ENCODE data around the gene NSUN6. TPM values are rescaled to one million over a fixed set of nuclear protein-coding genes. Genes with fewer than 3 reads are reported as not detected.

The NSUN6 gene
- total RNA-seq, 1 donor = 12.3 TPM

DNA sequence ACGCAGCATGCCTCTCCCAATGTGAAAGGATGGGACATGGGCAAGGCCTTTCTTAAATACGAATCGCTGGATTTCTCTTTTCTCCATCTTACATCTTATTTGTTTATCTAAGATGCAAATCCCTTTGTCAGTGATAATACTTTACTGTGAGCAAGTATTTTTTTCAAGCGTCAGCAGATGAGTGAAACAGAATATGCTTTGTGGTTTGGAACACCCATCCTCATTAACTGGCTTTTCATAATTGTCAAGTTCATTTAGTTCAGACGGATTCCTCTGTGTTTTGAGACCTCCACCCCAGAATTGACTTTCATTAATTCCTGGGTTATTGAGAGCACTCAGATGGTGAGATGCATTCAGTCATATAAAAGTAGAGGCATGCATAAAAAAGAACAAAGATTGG, 149.8 kb downstream of the NSUN6 start:
- no peak for DNase-seq (ENCODE audit: low read depth)
- TF ChIP-seq, protein P1, sequence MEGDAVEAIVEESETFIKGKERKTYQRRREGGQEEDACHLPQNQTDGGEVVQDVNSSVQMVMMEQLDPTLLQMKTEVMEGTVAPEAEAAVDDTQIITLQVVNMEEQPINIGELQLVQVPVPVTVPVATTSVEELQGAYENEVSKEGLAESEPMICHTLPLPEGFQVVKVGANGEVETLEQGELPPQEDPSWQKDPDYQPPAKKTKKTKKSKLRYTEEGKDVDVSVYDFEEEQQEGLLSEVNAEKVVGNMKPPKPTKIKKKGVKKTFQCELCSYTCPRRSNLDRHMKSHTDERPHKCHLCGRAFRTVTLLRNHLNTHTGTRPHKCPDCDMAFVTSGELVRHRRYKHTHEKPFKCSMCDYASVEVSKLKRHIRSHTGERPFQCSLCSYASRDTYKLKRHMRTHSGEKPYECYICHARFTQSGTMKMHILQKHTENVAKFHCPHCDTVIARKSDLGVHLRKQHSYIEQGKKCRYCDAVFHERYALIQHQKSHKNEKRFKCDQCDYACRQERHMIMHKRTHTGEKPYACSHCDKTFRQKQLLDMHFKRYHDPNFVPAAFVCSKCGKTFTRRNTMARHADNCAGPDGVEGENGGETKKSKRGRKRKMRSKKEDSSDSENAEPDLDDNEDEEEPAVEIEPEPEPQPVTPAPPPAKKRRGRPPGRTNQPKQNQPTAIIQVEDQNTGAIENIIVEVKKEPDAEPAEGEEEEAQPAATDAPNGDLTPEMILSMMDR (IDR thresholded peaks at IDR 0.05; ENCODE audit: insufficient read depth, low read length) = no peak
- H3K4me3 ChIP-seq (ENCODE audit: low read depth, low read length) = no peak overlapping the region

DNA sequence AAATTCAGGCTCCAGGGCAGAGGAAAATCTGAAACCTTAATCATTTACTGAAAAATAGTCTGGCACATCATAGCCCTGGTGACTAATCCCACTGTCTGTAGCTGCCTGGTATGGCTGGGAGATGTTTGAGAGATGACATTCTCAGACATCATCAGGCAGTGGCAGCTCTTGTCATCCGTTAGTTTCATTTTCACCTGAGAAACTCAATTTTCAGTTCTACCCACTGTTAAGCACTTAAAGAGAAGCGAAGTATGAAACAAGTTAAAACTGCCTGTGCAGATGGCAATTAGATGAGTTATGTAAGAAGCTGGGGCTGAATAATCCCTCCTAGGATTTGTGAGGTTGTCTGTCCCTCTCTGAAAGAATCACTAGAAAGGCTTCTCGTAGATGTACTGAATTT, 150.2 kb downstream of the NSUN6 start:
- TF ChIP-seq, protein P1 (IDR thresholded peaks at IDR 0.05; ENCODE audit: insufficient read depth, low read length) = no peak
- peak; percentile 20 for DNase-seq (ENCODE audit: low read depth)
- H3K4me3 ChIP-seq (ENCODE audit: low read depth, low read length) = no peak overlapping the region

DNA sequence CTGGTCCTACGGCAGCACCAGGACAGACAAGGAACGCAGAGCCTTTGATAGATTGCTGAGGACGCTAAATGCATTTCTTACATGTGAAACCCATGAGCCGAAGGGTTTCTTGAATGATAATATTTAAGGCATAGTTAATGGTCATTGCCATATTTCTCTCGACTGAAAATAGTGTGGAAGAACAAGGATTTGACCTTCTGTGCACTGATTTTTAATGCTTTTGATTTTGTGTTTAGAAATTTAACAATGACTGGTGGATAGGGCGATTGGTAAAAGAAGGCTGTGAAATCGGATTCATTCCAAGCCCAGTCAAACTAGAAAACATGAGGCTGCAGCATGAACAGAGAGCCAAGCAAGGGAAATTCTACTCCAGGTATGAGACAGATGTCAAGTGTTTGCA, 150.8 kb downstream of the NSUN6 start:
- TF ChIP-seq, protein P1 (IDR thresholded peaks at IDR 0.05; ENCODE audit: insufficient read depth, low read length) = no peak
- DNase-seq (ENCODE audit: low read depth) = no peak
- H3K4me3 ChIP-seq (ENCODE audit: low read depth, low read length) = no peak overlapping the region

DNA sequence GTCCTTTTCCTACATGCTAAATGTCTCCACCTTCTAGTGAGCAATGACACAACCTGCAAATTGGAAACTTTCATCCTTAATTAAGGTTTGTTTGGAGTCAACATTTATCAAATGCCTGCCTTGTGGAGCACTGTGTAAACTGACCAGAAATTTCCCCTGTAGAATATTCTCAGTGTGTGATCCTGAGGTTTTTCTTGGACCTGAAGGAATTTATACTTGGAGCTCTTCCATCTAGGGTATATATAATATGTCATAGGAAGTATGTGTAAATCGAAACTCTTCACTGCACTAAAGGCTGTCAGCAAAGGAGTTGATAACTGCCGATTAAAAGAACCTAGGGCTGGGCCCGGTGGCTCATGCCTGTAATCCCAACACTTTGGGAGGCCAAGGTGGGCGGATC, 152.4 kb downstream of the NSUN6 start:
- TF ChIP-seq, protein P1 (IDR thresholded peaks at IDR 0.05; ENCODE audit: insufficient read depth, low read length) = no peak
- DNase-seq (ENCODE audit: low read depth) = no peak
- H3K4me3 ChIP-seq (ENCODE audit: low read depth, low read length) = no peak overlapping the region

DNA sequence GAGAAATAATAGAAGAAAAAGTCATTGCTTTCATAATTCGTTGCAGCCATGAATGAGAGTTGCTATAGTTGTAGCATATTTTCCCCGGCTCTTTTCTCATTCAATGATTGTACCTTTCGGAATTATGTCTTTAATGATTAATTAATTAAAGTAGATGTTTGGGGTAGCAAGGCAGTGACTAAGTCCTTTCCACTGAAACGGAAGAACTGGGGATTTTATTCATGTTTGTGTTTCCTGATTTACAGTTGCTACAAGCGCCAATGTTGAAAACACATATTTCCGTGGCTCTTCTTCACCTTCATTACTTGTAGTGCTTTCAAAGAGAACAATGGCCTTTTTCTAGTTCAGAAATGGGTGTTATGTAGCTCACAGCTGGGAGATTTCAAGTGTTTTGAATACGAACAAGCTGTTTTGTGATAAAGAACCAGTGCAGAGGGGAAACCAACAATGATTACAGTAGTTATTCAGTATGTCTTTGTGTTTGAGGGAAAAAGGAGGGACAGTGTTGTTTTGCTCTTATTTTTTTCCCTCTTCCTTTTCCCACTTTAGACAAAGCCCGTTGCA, 153.5 kb downstream of the NSUN6 start:
- TF ChIP-seq, protein P1 (IDR thresholded peaks at IDR 0.05; ENCODE audit: insufficient read depth, low read length) = no peak
- no peak for DNase-seq (ENCODE audit: low read depth)
- no peak overlapping the region for H3K4me3 ChIP-seq (ENCODE audit: low read depth, low read length)

Other genes starting within 250 kb of the NSUN6 start
- 11.6 and 18.0 TPM in 2 replicates for gene ARL5B, start 7.8 kb upstream of the NSUN6 start, total RNA-seq (ENCODE audit: low replicate concordance)

All from fibroblast of the aortic adventitia (primary cell).